HG03520 (cell line): ENCODE results near the gene CLGN.

ENCODE experiments used
- ATAC-seq: cut with Tn5 transposase; IDR thresholded peaks from one replicate; pipeline ENCODE4 v1.9.1; 2021; ENCODE audit warnings: mild to moderate bottlenecking, moderate library complexity; ENCODE audit not compliant: unreplicated experiment

CLGN gene

GRCh38 chr4:140342620-140343019, 84.8 kb downstream of the CLGN start:
- no peak for ATAC-seq
